MM.1S (cell line): Measurements from ENCODE around the gene PDGFD.

Experiments
- DNase-seq: peaks from one replicate; pipeline ENCODE4 v3.0.0-alpha.2; 2015
- H2AFZ ChIP-seq: fragments of 300-600 bp; sonication (generic); 2 replicates; pipeline ENCODE4 v1.6.0; 2016; ENCODE audit warnings: antibody characterized with exemption, low read length
- H3F3A ChIP-seq: fragments of 300-600 bp; sonication (generic); 2 replicates; pipeline ENCODE4 v1.6.1; 2016; ENCODE audit warnings: mild to moderate bottlenecking, antibody characterized with exemption, low read length, moderate library complexity, mixed read lengths; ENCODE audit not compliant: insufficient read depth
- H3K27ac ChIP-seq: fragments of 300-600 bp; sonication (generic); 2 replicates; pipeline ENCODE4 v1.5.1; 2016; ENCODE audit warnings: mild to moderate bottlenecking, low read length
- H3K27me3 ChIP-seq: fragments of 300-600 bp; sonication (generic); replicated peaks from 2 replicates; pipeline ENCODE4 v1.6.0; 2016; ENCODE audit warnings: low read length; ENCODE audit not compliant: insufficient read depth
- H3K36me3 ChIP-seq: fragments of 300-600 bp; sonication (generic); replicated peaks from 2 replicates; pipeline ENCODE4 v1.6.1; 2016; ENCODE audit warnings: mild to moderate bottlenecking, low read length, mixed read lengths; ENCODE audit not compliant: insufficient read depth
- H3K4me1 ChIP-seq: fragments of 300-600 bp; sonication (generic); 2 replicates; pipeline ENCODE4 v1.6.1; 2016; ENCODE audit warnings: low read length, mixed read lengths
- H3K4me2 ChIP-seq: fragments of 300-600 bp; sonication (generic); 2 replicates; pipeline ENCODE4 v1.6.0; 2016; ENCODE audit warnings: low read depth, low read length
- H3K4me3 ChIP-seq: fragments of 300-600 bp; sonication (generic); 2 replicates; pipeline ENCODE4 v1.5.1; 2016; ENCODE audit warnings: low read length, mixed read lengths
- H3K79me2 ChIP-seq: fragments of 300-600 bp; sonication (generic); 2 replicates; pipeline ENCODE4 v1.6.1; 2016; ENCODE audit warnings: mixed run types, low read length, mixed read lengths
- H3K9ac ChIP-seq: fragments of 300-600 bp; sonication (generic); 2 replicates; pipeline ENCODE4 v1.6.1; 2016; ENCODE audit warnings: low read length, mixed read lengths
- H3K9me2 ChIP-seq: fragments of 300-600 bp; sonication (generic); replicated peaks from 2 replicates; pipeline ENCODE4 v1.6.1; 2016; ENCODE audit warnings: mild to moderate bottlenecking, low read length, mixed read lengths; ENCODE audit not compliant: insufficient read depth
- H3K9me3 ChIP-seq: fragments of 300-600 bp; sonication (generic); replicated peaks from 2 replicates; pipeline ENCODE4 v1.6.1; 2016; ENCODE audit warnings: mild to moderate bottlenecking, low read length, mixed read lengths; ENCODE audit not compliant: insufficient read depth
- H4K20me1 ChIP-seq: fragments of 300-600 bp; sonication (generic); 2 replicates; pipeline ENCODE4 v1.6.1; 2016; ENCODE audit warnings: mild to moderate bottlenecking, low read length, moderate library complexity, mixed read lengths; ENCODE audit not compliant: insufficient read depth
- CTCF ChIP-seq: fragments of 300-600 bp; sonication (generic); IDR thresholded peaks from 2 replicates; pipeline ENCODE4 v1.5.1; 2016; ENCODE audit warnings: antibody characterized with exemption, low read length, mixed read lengths
- EZH2 ChIP-seq: fragments of 300-600 bp; sonication (generic); optimal IDR thresholded peaks from 2 replicates; pipeline ENCODE3; 2017; ENCODE audit warnings: low read depth, mild to moderate bottlenecking, antibody characterized with exemption, low read length, mixed read lengths
- EZH2phosphoT487 ChIP-seq: fragments of 300-600 bp; sonication (generic); IDR thresholded peaks from 2 replicates; pipeline ENCODE4 v1.6.1; 2018; ENCODE audit warnings: antibody characterized with exemption, low read length

Gene PDGFD

DNA sequence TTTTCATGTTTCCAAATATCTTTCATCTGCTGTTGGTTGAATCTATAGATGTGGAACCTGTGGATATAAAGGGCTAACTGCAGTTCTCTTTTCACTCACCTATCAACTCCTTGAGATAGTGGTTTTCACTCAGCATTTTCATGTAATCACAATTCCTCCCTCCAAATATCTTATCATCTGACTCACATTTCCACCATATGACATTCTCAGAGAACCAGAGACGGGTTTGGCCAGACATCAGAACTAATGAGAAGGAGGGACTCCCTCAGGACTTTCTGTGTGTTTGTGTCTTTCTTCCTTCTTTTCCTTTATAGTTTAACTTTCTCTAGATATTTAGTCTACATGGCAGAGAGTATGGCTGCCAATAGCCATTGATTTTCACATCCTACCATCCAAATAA is 262.3 kb downstream of the PDGFD start:
- H3K79me2 ChIP-seq, result no peaks in the 10 kb centered on the region
- no peaks in the 10 kb centered on the region for H3K9me3 ChIP-seq
- H3K4me3 ChIP-seq, result no peak overlapping the region
- H3K4me1 ChIP-seq, result peaks cover 50% of the 10 kb centered on the region
- no peaks in the 10 kb centered on the region for H3K27me3 ChIP-seq
- H2AFZ ChIP-seq, result no peak overlapping the region
- no peak overlapping the region for H3K27ac ChIP-seq
- H3K4me2 ChIP-seq, result no peak overlapping the region
- H3K9me2 ChIP-seq, result no peaks in the 10 kb centered on the region
- DNase-seq, result no peak
- H4K20me1 ChIP-seq, result no peaks in the 10 kb centered on the region
- no peaks in the 10 kb centered on the region for H3K36me3 ChIP-seq
- peaks cover 50% of the 10 kb centered on the region for H3F3A ChIP-seq
- H3K9ac ChIP-seq, result no peak overlapping the region
- no peak for TF ChIP-seq EZH2phosphoT487
- no peak for TF ChIP-seq EZH2
- TF ChIP-seq CTCF, result no peak

- no peaks in the 10 kb centered on the region for H3K36me3 ChIP-seq
- no peaks in the 10 kb centered on the region for H4K20me1 ChIP-seq
- peaks cover 42% of the 10 kb centered on the region for H3F3A ChIP-seq
- no peaks in the 10 kb centered on the region for H3K79me2 ChIP-seq
- no peaks in the 10 kb centered on the region for H3K9me3 ChIP-seq
- peak overlapping the region; percentile 33 for H3K4me3 ChIP-seq
- H3K4me1 ChIP-seq, result peaks cover 47% of the 10 kb centered on the region
- no peaks in the 10 kb centered on the region for H3K9me2 ChIP-seq
- peak overlapping the region; percentile 19; the same call in 1 of the 2 replicates for H2AFZ ChIP-seq
- peak overlapping the region; percentile 28; the same call in 1 of the 2 replicates for H3K9ac ChIP-seq
- TF ChIP-seq EZH2phosphoT487 (no peak), EZH2 (no peak), CTCF (no peak)
- no peaks in the 10 kb centered on the region for H3K27me3 ChIP-seq
- H3K27ac ChIP-seq, result peak overlapping the region; percentile 87
- peak; percentile 87 for DNase-seq
- H3K4me2 ChIP-seq, result peak overlapping the region; percentile 71
Measured at GRCh38 chr11:103898577-103899336, 265.2 kb downstream of the PDGFD start.

- H3K9me3 ChIP-seq, result no peaks in the 10 kb centered on the region
- peak overlapping the region; percentile 28; the same call in 1 of the 2 replicates for H3K9ac ChIP-seq
- H3K79me2 ChIP-seq, result no peaks in the 10 kb centered on the region
- H3F3A ChIP-seq, result peaks cover 35% of the 10 kb centered on the region
- H3K27ac ChIP-seq, result peak overlapping the region; percentile 87
- no peaks in the 10 kb centered on the region for H3K27me3 ChIP-seq
- DNase-seq, result peak; percentile 63
- peak overlapping the region; percentile 71 for H3K4me2 ChIP-seq
- TF ChIP-seq EZH2phosphoT487 (no peak), EZH2 (no peak), CTCF (no peak)
- no peaks in the 10 kb centered on the region for H4K20me1 ChIP-seq
- H3K9me2 ChIP-seq, result no peaks in the 10 kb centered on the region
- peak overlapping the region; percentile 33; the same call in 1 of the 2 replicates for H3K4me3 ChIP-seq
- H3K36me3 ChIP-seq, result no peaks in the 10 kb centered on the region
- H2AFZ ChIP-seq, result no peak overlapping the region
- H3K4me1 ChIP-seq, result peaks cover 40% of the 10 kb centered on the region
Measured at GRCh38 chr11:103898065-103898464, 265.9 kb downstream of the PDGFD start.
